ENCODE data around the gene TRPC1. TPM values are rescaled to one million over a fixed set of nuclear protein-coding genes. Genes with fewer than 3 reads are reported as not detected.

The TRPC1 gene
- total and polyA plus RNA-seq, 2 experiments from 2014 or later, result 7.0 to 36.6 TPM

- no peaks in the 10 kb centered on the region for H3K36me3 Mint-ChIP-seq (ENCODE audit: low read depth)
- H3K4me3 Mint-ChIP-seq, result no peak overlapping the region
- no peaks in the 10 kb centered on the region for H3K4me1 ChIP-seq (ENCODE audit: insufficient read depth)
- H3K79me2 ChIP-seq (replicated peaks; ENCODE audit: insufficient read depth), result no peaks in the 10 kb centered on the region
- ATAC-seq, result no peak
- no peaks in the 10 kb centered on the region for H3K27me3 ChIP-seq (ENCODE audit: insufficient read depth)
- no peaks in the 10 kb centered on the region for H3K9me2 ChIP-seq (ENCODE audit: insufficient read depth)
- no peak overlapping the region for H3K27ac Mint-ChIP-seq
- no peak overlapping the region for H2AFZ ChIP-seq
- H3F3A ChIP-seq (replicated peaks; ENCODE audit: low read depth), result no peaks in the 10 kb centered on the region
- no peaks in the 10 kb centered on the region for H3K9me3 Mint-ChIP-seq
- TF ChIP-seq POLR2AphosphoS5 (IDR thresholded peaks at IDR 0.05; ENCODE audit: low read depth) (no peak), ZNF331 (CRISPR knock-in tag; IDR thresholded peaks at IDR 0.05; ENCODE audit: low read depth) (no peak), EZH2phosphoT487 (IDR thresholded peaks at IDR 0.05; ENCODE audit: unreplicated experiment) (no peak), ZNF114 (CRISPR knock-in tag; IDR thresholded peaks at IDR 0.05) (no peak), EZH2 (IDR thresholded peaks at IDR 0.05; ENCODE audit: low read depth, unreplicated experiment) (no peak), CREB1 (CRISPR knock-in tag; IDR thresholded peaks at IDR 0.05; ENCODE audit: low read depth) (no peak), ETS1 (IDR thresholded peaks at IDR 0.05) (no peak), STAT1 (IDR thresholded peaks at IDR 0.05; ENCODE audit: unreplicated experiment) (no peak), ZNF462 (CRISPR knock-in tag; IDR thresholded peaks at IDR 0.05) (no peak), JUNB (IDR thresholded peaks at IDR 0.05; ENCODE audit: unreplicated experiment) (no peak), NANOG (IDR thresholded peaks at IDR 0.05; ENCODE audit: borderline replicate concordance) (no peak)
- TF ChIP-seq, protein P1, sequence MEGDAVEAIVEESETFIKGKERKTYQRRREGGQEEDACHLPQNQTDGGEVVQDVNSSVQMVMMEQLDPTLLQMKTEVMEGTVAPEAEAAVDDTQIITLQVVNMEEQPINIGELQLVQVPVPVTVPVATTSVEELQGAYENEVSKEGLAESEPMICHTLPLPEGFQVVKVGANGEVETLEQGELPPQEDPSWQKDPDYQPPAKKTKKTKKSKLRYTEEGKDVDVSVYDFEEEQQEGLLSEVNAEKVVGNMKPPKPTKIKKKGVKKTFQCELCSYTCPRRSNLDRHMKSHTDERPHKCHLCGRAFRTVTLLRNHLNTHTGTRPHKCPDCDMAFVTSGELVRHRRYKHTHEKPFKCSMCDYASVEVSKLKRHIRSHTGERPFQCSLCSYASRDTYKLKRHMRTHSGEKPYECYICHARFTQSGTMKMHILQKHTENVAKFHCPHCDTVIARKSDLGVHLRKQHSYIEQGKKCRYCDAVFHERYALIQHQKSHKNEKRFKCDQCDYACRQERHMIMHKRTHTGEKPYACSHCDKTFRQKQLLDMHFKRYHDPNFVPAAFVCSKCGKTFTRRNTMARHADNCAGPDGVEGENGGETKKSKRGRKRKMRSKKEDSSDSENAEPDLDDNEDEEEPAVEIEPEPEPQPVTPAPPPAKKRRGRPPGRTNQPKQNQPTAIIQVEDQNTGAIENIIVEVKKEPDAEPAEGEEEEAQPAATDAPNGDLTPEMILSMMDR (conservative IDR thresholded peaks at IDR 0.05; ENCODE audit: low read depth in 2 of 2), result no peak
- TF ChIP-seq, protein P2, sequence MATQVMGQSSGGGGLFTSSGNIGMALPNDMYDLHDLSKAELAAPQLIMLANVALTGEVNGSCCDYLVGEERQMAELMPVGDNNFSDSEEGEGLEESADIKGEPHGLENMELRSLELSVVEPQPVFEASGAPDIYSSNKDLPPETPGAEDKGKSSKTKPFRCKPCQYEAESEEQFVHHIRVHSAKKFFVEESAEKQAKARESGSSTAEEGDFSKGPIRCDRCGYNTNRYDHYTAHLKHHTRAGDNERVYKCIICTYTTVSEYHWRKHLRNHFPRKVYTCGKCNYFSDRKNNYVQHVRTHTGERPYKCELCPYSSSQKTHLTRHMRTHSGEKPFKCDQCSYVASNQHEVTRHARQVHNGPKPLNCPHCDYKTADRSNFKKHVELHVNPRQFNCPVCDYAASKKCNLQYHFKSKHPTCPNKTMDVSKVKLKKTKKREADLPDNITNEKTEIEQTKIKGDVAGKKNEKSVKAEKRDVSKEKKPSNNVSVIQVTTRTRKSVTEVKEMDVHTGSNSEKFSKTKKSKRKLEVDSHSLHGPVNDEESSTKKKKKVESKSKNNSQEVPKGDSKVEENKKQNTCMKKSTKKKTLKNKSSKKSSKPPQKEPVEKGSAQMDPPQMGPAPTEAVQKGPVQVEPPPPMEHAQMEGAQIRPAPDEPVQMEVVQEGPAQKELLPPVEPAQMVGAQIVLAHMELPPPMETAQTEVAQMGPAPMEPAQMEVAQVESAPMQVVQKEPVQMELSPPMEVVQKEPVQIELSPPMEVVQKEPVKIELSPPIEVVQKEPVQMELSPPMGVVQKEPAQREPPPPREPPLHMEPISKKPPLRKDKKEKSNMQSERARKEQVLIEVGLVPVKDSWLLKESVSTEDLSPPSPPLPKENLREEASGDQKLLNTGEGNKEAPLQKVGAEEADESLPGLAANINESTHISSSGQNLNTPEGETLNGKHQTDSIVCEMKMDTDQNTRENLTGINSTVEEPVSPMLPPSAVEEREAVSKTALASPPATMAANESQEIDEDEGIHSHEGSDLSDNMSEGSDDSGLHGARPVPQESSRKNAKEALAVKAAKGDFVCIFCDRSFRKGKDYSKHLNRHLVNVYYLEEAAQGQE (IDR thresholded peaks at IDR 0.05; ENCODE audit: unreplicated experiment), result no peak
- H3K36me3 ChIP-seq (ENCODE audit: insufficient read depth), result no peaks in the 10 kb centered on the region
- H3K27me3 Mint-ChIP-seq (ENCODE audit: insufficient read depth, low read depth, poor library complexity), result no peaks in the 10 kb centered on the region
- no peak overlapping the region for H3K4me3 ChIP-seq
- 0 out of 2 replicates have a peak, but pooled peaks cover 4% of the 10 kb centered on the region for H4K20me1 ChIP-seq (replicated peaks; ENCODE audit: insufficient read depth)
- H3K4me1 Mint-ChIP-seq, result no peaks in the 10 kb centered on the region
- H3K4me2 ChIP-seq, result no peak overlapping the region
- no peak overlapping the region for H3K27ac ChIP-seq (ENCODE audit: low read depth)
- DNase-seq (ENCODE audit: low spot score), result no peak
Measured at GRCh38 chr3:142778541-142778940, 54.7 kb downstream of the TRPC1 start.
